GM12878 (cell line): ENCODE measurements around the gene NPEPPS.

Experiments used
- CHD2 ChIP-seq: IDR thresholded peaks from 2 replicates; pipeline ENCODE4 v1.6.1; 2011; ENCODE audit warnings: low read depth, low read length, improper control_type of control experiment, borderline replicate concordance
- CTCF ChIP-seq, 3 experiments: IDR thresholded peaks in 2 of 3; conservative IDR thresholded peaks in 1 of 3; 2 replicates each; pipeline ENCODE4 v1.5.1; 2011; ENCODE audit warnings: low read depth in 3 of 3, low read length in 3 of 3, mild to moderate bottlenecking in 3 of 3, control low read depth in 2 of 3, moderate library complexity in 2 of 3, inconsistent platforms in 1 of 3, mixed read lengths in 1 of 3; ENCODE audit not compliant: control insufficient read depth in 2 of 3, insufficient read depth in 1 of 3; ENCODE audit errors: extremely low read depth in 1 of 3
- POLR2A ChIP-seq: IDR thresholded peaks from 2 replicates; pipeline ENCODE4 v1.6.1; 2011; ENCODE audit warnings: low read depth, mild to moderate bottlenecking, low read length
- POLR2AphosphoS5 ChIP-seq: IDR thresholded peaks from 2 replicates; pipeline ENCODE4 v1.6.1; 2011; ENCODE audit warnings: mild to moderate bottlenecking, low read length, inconsistent platforms
- RAD51 ChIP-seq: fragments of 450-650 bp; IDR thresholded peaks from 2 replicates; pipeline ENCODE4 v1.6.1; 2016; ENCODE audit warnings: moderate library complexity, mild to moderate bottlenecking, inconsistent platforms
- YY1 ChIP-seq: IDR thresholded peaks from 2 replicates; pipeline ENCODE4 v1.6.1; 2011; ENCODE audit warnings: low read depth, mild to moderate bottlenecking, low read length
- ZNF207 ChIP-seq: fragments of 450-650 bp; IDR thresholded peaks from 2 replicates; pipeline ENCODE4 v1.6.1; 2014; ENCODE audit warnings: antibody characterized with exemption, mild to moderate bottlenecking, borderline replicate concordance
- ZZZ3 ChIP-seq: IDR thresholded peaks from 2 replicates; pipeline ENCODE4 v1.6.1; 2011; ENCODE audit warnings: low read depth; ENCODE audit not compliant: control insufficient read depth, insufficient read length

GRCh38 chr17:47632991-47633390 lies 102.1 kb downstream of the NPEPPS start:
- TF ChIP-seq CTCF (IDR thresholded peaks at IDR 0.05 in 2 of 3, conservative IDR thresholded peaks at IDR 0.05 in 1 of 3; ENCODE audit: control insufficient read depth in 2 of 3, extremely low read depth in 1 of 3, insufficient read depth in 1 of 3, low read depth in 3 of 3, low read length in 3 of 3) (no peak), YY1 (no peak), POLR2A (no peak), CHD2 (no peak), RAD51 (no peak), ZNF207 (no peak), POLR2AphosphoS5 (no peak), ZZZ3 (no peak)
